ENCODE results near the gene ZNF143. TPM values are rescaled to one million over a fixed set of nuclear protein-coding genes. Genes with fewer than 3 reads are reported as not detected.

The ZNF143 gene
- total and polyA plus RNA-seq, 7 experiments from 2014 or later, result 29.6 to 47.5 (median 41.5) TPM

DNA sequence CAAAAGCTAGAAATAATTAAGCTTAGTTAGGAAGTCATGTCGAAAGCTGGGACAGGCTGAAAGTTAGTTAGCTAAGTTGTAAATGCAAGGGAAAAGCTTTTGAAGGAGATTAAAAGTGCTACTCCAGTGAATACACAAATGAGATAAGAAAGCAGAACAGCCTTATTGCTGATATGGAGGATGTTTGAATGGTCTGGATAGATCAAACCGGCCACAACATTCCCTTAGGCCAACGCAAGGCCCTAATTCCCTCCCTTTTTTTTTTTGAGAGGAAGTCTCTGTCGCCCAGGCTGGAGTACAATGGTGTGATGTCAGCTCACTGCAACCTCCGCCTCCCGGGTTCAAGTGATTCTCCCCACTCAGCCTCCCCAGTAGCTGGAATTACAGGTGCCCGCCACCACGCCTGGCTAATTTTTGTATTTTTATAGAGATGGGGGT lies 89.4 kb downstream of the ZNF143 start:
- CTCF ChIA-PET, result interaction anchor here (0.7 kb wide), 1 partner anchor 15 kb away, joined by 3 read pairs; no protein-coding TSS in a partner anchor
- Mint-ChIP-seq H3K4me1 (peaks cover 0 to 3% (median 0%) of the 10 kb centered on the region in 7 donors), H3K4me3 (no peak overlapping the region), H3K27ac (peak overlapping the region in 1 of 9 donors; percentile 43), H3K36me3 (peaks cover 0 to 17% (median 11%) of the 10 kb centered on the region in 5 donors), H3K27me3 (no peaks in the 10 kb centered on the region), H3K9me3 (no peaks in the 10 kb centered on the region)
- H3K9me3 ChIP-seq (ENCODE audit: control insufficient read depth in 2 of 3, low read length in 3 of 3), result no peaks in the 10 kb centered on the region
- no peak overlapping the region for H3K4me3 ChIP-seq (ENCODE audit: low read length)
- H3K4me1 ChIP-seq (ENCODE audit: control insufficient read depth in 2 of 2, insufficient read depth in 2 of 2, low read length in 2 of 2), result no peaks in the 10 kb centered on the region
- ATAC-seq, result no peak
- no peaks in the 10 kb centered on the region for H3K27me3 ChIP-seq (ENCODE audit: control insufficient read depth in 2 of 2, insufficient read depth in 2 of 2, low read length in 2 of 2)
- DNase-seq, result no peak
- intact Hi-C loops (cut with micrococcal nuclease), result no loop called here
- POLR2A ChIA-PET, result no interaction called here
- H3K36me3 ChIP-seq (ENCODE audit: control insufficient read depth in 2 of 3, insufficient read depth in 3 of 3, low read length in 3 of 3), result peaks cover 0 to 4% (median 0%) of the 10 kb centered on the region in 3 experiments
- no peak overlapping the region for H3K27ac ChIP-seq (ENCODE audit: low read depth, low read length)

DNA sequence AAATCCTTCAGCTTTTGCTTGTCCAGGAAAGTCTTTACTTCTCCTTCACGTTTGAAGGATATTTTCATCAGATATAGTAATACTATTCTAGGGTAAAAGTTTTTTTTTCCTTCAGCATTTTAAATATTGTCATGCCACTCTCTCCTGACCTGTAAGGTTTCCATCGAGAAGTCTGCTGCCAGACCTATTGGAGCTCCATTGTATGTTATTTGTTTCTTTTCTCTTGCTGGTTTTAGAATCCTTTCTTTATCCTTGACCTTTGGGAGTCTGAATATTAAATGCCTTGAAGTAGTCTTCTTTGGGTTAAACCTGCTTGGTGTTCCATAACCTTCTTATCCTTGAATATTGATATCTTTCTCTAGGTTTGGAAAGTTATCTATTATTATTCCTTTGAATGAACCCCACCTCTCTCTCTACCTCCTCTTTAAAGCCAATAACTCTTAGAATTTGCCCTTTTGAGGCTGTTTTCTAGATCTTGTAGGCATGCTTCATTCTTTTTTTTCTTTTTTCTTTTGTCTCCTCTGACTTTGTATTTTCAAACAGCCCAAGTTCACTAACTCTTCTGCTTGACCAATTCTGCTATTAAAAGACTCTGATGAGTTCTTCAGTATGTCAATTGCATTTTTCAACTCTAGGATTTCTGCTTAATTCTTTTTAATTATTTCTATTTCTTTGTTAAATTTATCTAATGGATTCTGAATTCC lies 100.6 kb downstream of the ZNF143 start:
- Histone ChIP-seq H3K4me1 (ENCODE audit: control insufficient read depth in 2 of 2, insufficient read depth in 2 of 2, low read length in 2 of 2) (peaks cover 0 to 8% of the 10 kb centered on the region in 2 donors), H3K4me3 (ENCODE audit: low read length) (no peak overlapping the region), H3K27ac (ENCODE audit: low read depth, low read length) (no peak overlapping the region), H3K9me3 (ENCODE audit: control insufficient read depth in 2 of 3, low read length in 3 of 3) (no peaks in the 10 kb centered on the region), H3K27me3 (ENCODE audit: control insufficient read depth in 2 of 2, insufficient read depth in 2 of 2, low read length in 2 of 2) (no peaks in the 10 kb centered on the region), H3K36me3 (ENCODE audit: control insufficient read depth in 2 of 3, insufficient read depth in 3 of 3, low read length in 3 of 3) (peaks cover 0 to 6% (median 0%) of the 10 kb centered on the region in 3 experiments)
- H3K4me3 Mint-ChIP-seq, result no peak overlapping the region
- H3K4me1 Mint-ChIP-seq, result peaks cover 0 to 19% (median 0%) of the 10 kb centered on the region in 7 donors
- ChIA-PET POLR2A (interaction anchor here (0.7 kb wide), 1 partner anchor 1562 kb away, joined by 3 read pairs; no protein-coding TSS in a partner anchor), CTCF (no interaction called here)
- intact Hi-C loops (cut with micrococcal nuclease), result no loop called here
- H3K9me3 Mint-ChIP-seq, result peaks cover 6 to 31% (median 19%) of the 10 kb centered on the region in 11 donors
- peaks cover 11 to 47% (median 36%) of the 10 kb centered on the region in 5 donors for H3K36me3 Mint-ChIP-seq
- ATAC-seq (no peak), DNase-seq (no peak)
- no peak overlapping the region for H3K27ac Mint-ChIP-seq
- H3K27me3 Mint-ChIP-seq, result peaks cover 0 to 8% (median 0%) of the 10 kb centered on the region in 5 donors

DNA sequence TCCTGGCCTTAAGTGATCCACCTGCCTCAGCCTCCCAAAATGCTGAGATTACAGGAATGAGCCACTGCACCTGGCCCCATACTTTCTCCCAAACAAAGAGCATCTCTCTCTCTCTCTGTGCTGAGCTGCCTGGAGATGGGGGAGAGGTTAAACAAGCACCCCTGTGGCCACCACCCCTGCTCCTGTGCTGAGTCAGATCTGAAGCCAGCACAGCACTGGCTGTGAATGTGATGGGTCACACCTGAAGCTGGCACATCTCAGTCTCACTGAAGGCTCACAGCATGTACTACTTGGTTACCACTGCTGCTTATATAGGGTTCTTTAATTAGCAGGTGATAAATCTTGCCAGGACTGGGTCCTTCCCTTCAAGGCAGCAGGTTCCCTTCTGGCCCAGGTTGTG lies 101.9 kb downstream of the ZNF143 start:
- no peak for ATAC-seq
- ChIA-PET POLR2A (no interaction called here), CTCF (no interaction called here)
- Mint-ChIP-seq H3K9me3 (peaks cover 6 to 31% (median 19%) of the 10 kb centered on the region in 11 donors), H3K4me3 (no peak overlapping the region), H3K36me3 (peaks cover 8 to 35% (median 28%) of the 10 kb centered on the region in 5 donors), H3K27me3 (peaks cover 0 to 8% (median 0%) of the 10 kb centered on the region in 5 donors), H3K4me1 (peaks cover 0 to 22% (median 0%) of the 10 kb centered on the region in 7 donors), H3K27ac (no peak overlapping the region)
- Histone ChIP-seq H3K27me3 (ENCODE audit: control insufficient read depth in 2 of 2, insufficient read depth in 2 of 2, low read length in 2 of 2) (no peaks in the 10 kb centered on the region), H3K27ac (ENCODE audit: low read depth, low read length) (no peak overlapping the region), H3K4me1 (ENCODE audit: control insufficient read depth in 2 of 2, insufficient read depth in 2 of 2, low read length in 2 of 2) (peaks cover 0 to 8% of the 10 kb centered on the region in 2 donors), H3K4me3 (ENCODE audit: low read length) (no peak overlapping the region), H3K9me3 (ENCODE audit: control insufficient read depth in 2 of 3, low read length in 3 of 3) (no peaks in the 10 kb centered on the region), H3K36me3 (ENCODE audit: control insufficient read depth in 2 of 3, insufficient read depth in 3 of 3, low read length in 3 of 3) (no peaks in the 10 kb centered on the region)
- intact Hi-C loops (cut with micrococcal nuclease), result no loop called here
- DNase-seq, result no peak

DNA sequence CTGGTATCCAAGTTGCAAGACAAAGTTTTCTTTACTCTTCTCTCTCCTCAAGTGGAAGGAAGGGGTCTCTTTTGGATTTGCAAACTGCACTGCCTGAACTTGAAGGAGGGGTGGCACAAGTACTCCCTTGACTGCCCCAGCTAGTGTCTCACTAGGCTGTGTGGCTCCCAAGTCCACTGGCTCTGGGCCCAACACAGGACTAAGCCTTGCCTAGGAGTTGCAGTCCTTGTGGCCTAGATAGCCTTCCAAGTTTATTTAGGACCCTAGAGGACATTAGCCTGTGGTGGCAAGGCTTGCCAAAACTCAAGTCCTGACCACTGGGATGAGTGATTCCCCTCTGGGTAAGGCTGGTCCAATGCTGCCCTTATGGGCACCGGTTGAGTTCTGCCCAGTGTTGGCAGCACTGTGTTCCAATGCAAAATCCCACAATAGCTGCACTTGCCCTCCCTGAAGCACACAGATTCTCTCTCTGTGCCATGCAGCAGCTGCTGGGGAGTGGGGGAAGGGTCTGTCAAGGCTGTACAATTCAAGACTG lies 102.5 kb downstream of the ZNF143 start:
- Histone ChIP-seq H3K27ac (ENCODE audit: low read depth, low read length) (no peak overlapping the region), H3K4me3 (ENCODE audit: low read length) (no peak overlapping the region), H3K4me1 (ENCODE audit: control insufficient read depth in 2 of 2, insufficient read depth in 2 of 2, low read length in 2 of 2) (peaks cover 0 to 8% of the 10 kb centered on the region in 2 donors), H3K9me3 (ENCODE audit: control insufficient read depth in 2 of 3, low read length in 3 of 3) (no peaks in the 10 kb centered on the region), H3K36me3 (ENCODE audit: control insufficient read depth in 2 of 3, insufficient read depth in 3 of 3, low read length in 3 of 3) (no peaks in the 10 kb centered on the region), H3K27me3 (ENCODE audit: control insufficient read depth in 2 of 2, insufficient read depth in 2 of 2, low read length in 2 of 2) (no peaks in the 10 kb centered on the region)
- Mint-ChIP-seq H3K36me3 (peaks cover 8 to 33% (median 28%) of the 10 kb centered on the region in 5 donors), H3K4me1 (peaks cover 0 to 25% (median 0%) of the 10 kb centered on the region in 7 donors), H3K27ac (no peak overlapping the region), H3K9me3 (peaks cover 6 to 31% (median 19%) of the 10 kb centered on the region in 11 donors), H3K4me3 (no peak overlapping the region), H3K27me3 (peaks cover 0 to 8% (median 0%) of the 10 kb centered on the region in 5 donors)
- POLR2A ChIA-PET, result no interaction called here
- no peak for ATAC-seq
- no peak for DNase-seq
- intact Hi-C loops (cut with micrococcal nuclease), result no loop called here
- CTCF ChIA-PET, result no interaction called here

DNA sequence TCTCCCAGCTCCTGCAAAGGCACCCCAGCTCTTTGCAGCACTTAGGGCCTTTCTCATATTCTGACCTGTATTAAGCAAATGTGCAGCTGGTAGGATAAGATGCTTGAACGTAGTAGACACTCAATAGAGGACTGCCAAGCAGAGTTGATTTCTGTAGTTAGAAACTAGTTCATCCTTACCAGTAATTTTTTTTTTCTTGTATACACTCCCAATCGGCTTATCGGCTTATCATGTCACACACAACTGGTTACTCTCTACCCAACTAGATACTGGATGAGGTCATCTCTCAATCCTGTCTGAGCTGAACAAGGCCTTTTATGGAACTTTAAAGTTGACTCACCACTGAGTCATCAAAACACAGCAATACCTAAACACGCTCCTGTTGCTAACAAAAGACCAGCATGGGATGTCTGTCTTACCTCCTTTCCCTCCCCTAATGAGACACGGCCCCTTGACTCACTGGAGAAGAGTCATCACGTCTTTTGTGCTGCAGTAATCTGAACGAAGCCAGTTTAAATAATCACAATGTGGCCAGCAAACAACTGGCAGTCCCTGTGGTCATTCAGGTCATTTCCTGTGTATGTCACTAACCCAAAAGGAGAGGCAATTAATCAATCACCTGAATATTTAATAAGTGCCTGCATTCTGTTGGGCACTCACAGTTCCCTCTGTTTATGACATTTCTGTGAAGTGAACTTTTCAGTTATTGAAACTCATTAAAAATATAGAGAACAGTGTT lies 105.2 kb downstream of the ZNF143 start:
- Mint-ChIP-seq H3K36me3 (peaks cover 3 to 23% (median 15%) of the 10 kb centered on the region in 5 donors), H3K9me3 (peaks cover 5 to 15% (median 10%) of the 10 kb centered on the region in 11 donors), H3K27me3 (peaks cover 0 to 8% (median 3%) of the 10 kb centered on the region in 5 donors), H3K4me3 (peak overlapping the region in 1 of 10 donors; percentile 55), H3K27ac (peak overlapping the region in 1 of 9 donors; percentile 88), H3K4me1 (peaks cover 0 to 35% (median 8%) of the 10 kb centered on the region in 7 donors)
- H3K9me3 ChIP-seq (ENCODE audit: control insufficient read depth in 2 of 3, low read length in 3 of 3), result no peaks in the 10 kb centered on the region
- H3K4me3 ChIP-seq (ENCODE audit: low read length), result no peak overlapping the region
- H3K27ac ChIP-seq (ENCODE audit: low read depth, low read length), result no peak overlapping the region
- DNase-seq (peak in 1 of 9 donors; percentile 50), ATAC-seq (peak; percentile 79)
- H3K4me1 ChIP-seq (ENCODE audit: control insufficient read depth in 2 of 2, insufficient read depth in 2 of 2, low read length in 2 of 2), result peaks cover 0 to 8% of the 10 kb centered on the region in 2 donors
- H3K27me3 ChIP-seq (ENCODE audit: control insufficient read depth in 2 of 2, insufficient read depth in 2 of 2, low read length in 2 of 2), result no peaks in the 10 kb centered on the region
- intact Hi-C loops (cut with micrococcal nuclease), result no loop called here
- ChIA-PET POLR2A (no interaction called here), CTCF (no interaction called here)
- no peaks in the 10 kb centered on the region for H3K36me3 ChIP-seq (ENCODE audit: control insufficient read depth in 2 of 3, insufficient read depth in 3 of 3, low read length in 3 of 3)

DNA sequence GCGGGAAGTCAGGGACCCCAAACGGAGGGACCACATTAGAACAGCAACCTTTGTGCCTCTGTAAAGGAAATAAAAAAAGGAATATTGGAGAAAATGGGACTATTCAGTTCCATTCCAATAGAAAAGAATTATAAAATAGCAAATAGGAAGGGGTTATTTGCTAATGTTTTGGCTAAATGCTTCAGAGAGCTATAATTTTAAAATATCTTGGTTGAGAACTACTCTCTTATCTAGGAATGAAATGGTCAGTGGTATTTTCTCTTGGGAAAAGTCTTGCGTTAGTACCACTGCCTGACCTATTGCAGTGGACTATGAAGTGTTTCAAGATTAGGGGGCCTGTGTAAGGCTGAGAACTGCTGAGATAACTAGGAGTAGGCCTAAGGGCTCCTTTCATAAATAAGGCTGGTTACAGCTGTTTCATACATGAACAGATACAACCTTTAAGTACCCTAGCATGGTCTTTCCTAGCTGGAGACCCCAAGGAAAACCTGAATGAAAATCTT lies 105.8 kb downstream of the ZNF143 start:
- peak overlapping the region in 1 of 9 donors; percentile 88 for H3K27ac Mint-ChIP-seq
- ChIA-PET CTCF (no interaction called here), POLR2A (interaction anchor here (0.6 kb wide), 1 partner anchor 884 kb away, joined by 3 read pairs; the partner anchor contains the start of genes RPL27A and TRIM66)
- no peak overlapping the region for H3K4me3 ChIP-seq (ENCODE audit: low read length)
- DNase-seq (no peak), ATAC-seq (no peak)
- H3K27me3 ChIP-seq (ENCODE audit: control insufficient read depth in 2 of 2, insufficient read depth in 2 of 2, low read length in 2 of 2), result no peaks in the 10 kb centered on the region
- peaks cover under 1 to 9% (median 4%) of the 10 kb centered on the region in 11 donors for H3K9me3 Mint-ChIP-seq
- H3K36me3 Mint-ChIP-seq, result peaks cover 0 to 17% (median 9%) of the 10 kb centered on the region in 5 donors
- no peaks in the 10 kb centered on the region for H3K9me3 ChIP-seq (ENCODE audit: control insufficient read depth in 2 of 3, low read length in 3 of 3)
- H3K4me3 Mint-ChIP-seq, result no peak overlapping the region
- H3K36me3 ChIP-seq (ENCODE audit: control insufficient read depth in 2 of 3, insufficient read depth in 3 of 3, low read length in 3 of 3), result no peaks in the 10 kb centered on the region
- peaks cover 0 to 8% (median 3%) of the 10 kb centered on the region in 5 donors for H3K27me3 Mint-ChIP-seq
- no peak overlapping the region for H3K27ac ChIP-seq (ENCODE audit: low read depth, low read length)
- peaks cover 0 to 8% of the 10 kb centered on the region in 2 donors for H3K4me1 ChIP-seq (ENCODE audit: control insufficient read depth in 2 of 2, insufficient read depth in 2 of 2, low read length in 2 of 2)
- intact Hi-C loops (cut with micrococcal nuclease), result no loop called here
- peaks cover 0 to 37% (median 8%) of the 10 kb centered on the region in 7 donors for H3K4me1 Mint-ChIP-seq
